Measurements from ENCODE around the gene CELSR1. TPM values are rescaled to one million over a fixed set of nuclear protein-coding genes. Genes with fewer than 3 reads are reported as not detected.

The CELSR1 gene
- total and polyA plus RNA-seq, 2 of the 13 experiments (the other 11 are each of a cell fraction or from before 2014, with no cell fraction given) = 0.78 to 1.8 TPM

GRCh38 chr22:46578824-46579561 is 41.6 kb upstream of the CELSR1 start (continued):
- TF ChIP-seq ZNF292 (CRISPR knock-in tag; IDR thresholded peaks at IDR 0.05; ENCODE audit: borderline replicate concordance, low read depth) (0 out of 2 replicates have a peak, but pooled peaks have one; percentile 23), PAX8 (CRISPR knock-in tag; IDR thresholded peaks at IDR 0.05; ENCODE audit: borderline replicate concordance) (no peak), HNF1B (CRISPR knock-in tag; IDR thresholded peaks at IDR 0.05) (0 out of 2 replicates have a peak, but pooled peaks have one; percentile 31), MTERF4 (CRISPR knock-in tag; IDR thresholded peaks at IDR 0.05) (0 out of 2 replicates have a peak, but pooled peaks have one; percentile 22), KLF12 (CRISPR knock-in tag; IDR thresholded peaks at IDR 0.05; ENCODE audit: borderline replicate concordance) (no peak), NFKBIZ (CRISPR knock-in tag; IDR thresholded peaks at IDR 0.05) (no peak), HDAC1 (CRISPR knock-in tag; IDR thresholded peaks at IDR 0.05) (0 out of 2 replicates have a peak, but pooled peaks have one; percentile 38), HMG20B (CRISPR knock-in tag; conservative IDR thresholded peaks at IDR 0.05) (no peak), ARNT2 (CRISPR knock-in tag; IDR thresholded peaks at IDR 0.05; ENCODE audit: low read depth) (no peak), PAXIP1 (CRISPR knock-in tag; conservative IDR thresholded peaks at IDR 0.05) (peak; percentile 53), FOXC1 (CRISPR knock-in tag; IDR thresholded peaks at IDR 0.05; ENCODE audit: borderline replicate concordance) (peak; percentile 79; the same call in 1 of the 2 replicates), TEF (CRISPR knock-in tag; IDR thresholded peaks at IDR 0.05) (no peak), AKAP8 (CRISPR knock-in tag; IDR thresholded peaks at IDR 0.05) (0 out of 2 replicates have a peak, but pooled peaks have one; percentile 7), ZNF563 (CRISPR knock-in tag; IDR thresholded peaks at IDR 0.05) (no peak; the same call in 1 of the 2 replicates), DPF2 (CRISPR knock-in tag; IDR thresholded peaks at IDR 0.05; ENCODE audit: borderline replicate concordance, low read depth) (0 out of 2 replicates have a peak, but pooled peaks have one; percentile 35), BRF2 (CRISPR knock-in tag; IDR thresholded peaks at IDR 0.05) (no peak), NKX3-1 (CRISPR knock-in tag; IDR thresholded peaks at IDR 0.05) (no peak), PHF8 (CRISPR knock-in tag; IDR thresholded peaks at IDR 0.05) (peak; percentile 27; the same call in 1 of the 2 replicates), ZBTB3 (CRISPR knock-in tag; IDR thresholded peaks at IDR 0.05; ENCODE audit: borderline replicate concordance, low read depth) (no peak)
